Transverse colon (tissue), 4 donors: ENCODE measurements around the gene HPSE. TPM values are rescaled to one million over a fixed set of nuclear protein-coding genes. Genes with fewer than 3 reads are reported as not detected.

Experiments used
- DNase-seq: peaks from one replicate; pipeline ENCODE4 v3.0.0-alpha.2; 2019
- H3K27ac ChIP-seq, 4 donors: fragments of 200-600 bp; sonication (generic); 2 replicates each; pipeline ENCODE4 v1.5.1; 2016 to 2018; ENCODE audit warnings: inconsistent platforms in 4 of 4
- H3K27me3 ChIP-seq: fragments of 200-600 bp; sonication (generic); 2 replicates; pipeline ENCODE4 v1.5.1; 2017; ENCODE audit warnings: inconsistent platforms
- H3K36me3 ChIP-seq, 4 donors: fragments of 200-600 bp; sonication (generic); 2 replicates each; pipeline ENCODE4 v1.5.1; 2017 to 2019; ENCODE audit warnings: inconsistent platforms in 4 of 4
- H3K4me1 ChIP-seq, 4 donors: fragments of 200-600 bp; sonication (generic); 2 replicates each; pipeline ENCODE4 v1.5.1; 2017 to 2020; ENCODE audit warnings: inconsistent platforms in 4 of 4
- H3K4me3 ChIP-seq, 4 donors: fragments of 200-600 bp; sonication (generic); 1 replicate in 1 of 4; 2 replicates in 3 of 4; pipeline versions ENCODE4 v1.5.1 to v1.6.1; 2017 to 2019; ENCODE audit warnings: inconsistent platforms in 4 of 4
- H3K9me3 ChIP-seq, 2 donors: fragments of 200-600 bp; sonication (generic); 2 replicates each; pipeline ENCODE4 v1.5.1; 2017 to 2019; ENCODE audit warnings: inconsistent platforms in 2 of 2
- CTCF ChIP-seq, 5 experiments: fragments of 200-600 bp in 3 of 5; fragments of 450-650 bp in 2 of 5; sonication (generic) in 3 of 5; IDR thresholded peaks; 1 replicate in 2 of 5; 2 replicates in 3 of 5; pipeline ENCODE4 v1.5.1; 2016 to 2017; ENCODE audit warnings: antibody characterized with exemption in 5 of 5, inconsistent platforms in 3 of 5, mild to moderate bottlenecking in 2 of 5, moderate library complexity in 1 of 5
- EP300 ChIP-seq: sonication (generic); formaldehyde crosslinking; IDR thresholded peaks from one replicate; pipeline ENCODE4 v1.6.1; 2017; ENCODE audit warnings: antibody characterized with exemption, low read depth
- POLR2A ChIP-seq: fragments of 450-650 bp; IDR thresholded peaks from one replicate; pipeline ENCODE4 v1.6.1; 2016; ENCODE audit warnings: antibody characterized with exemption, mild to moderate bottlenecking, moderate library complexity
- POLR2AphosphoS5 ChIP-seq, 3 donors: sonication (generic); formaldehyde crosslinking; IDR thresholded peaks; one replicate each; pipeline ENCODE4 v1.6.1; 2016; ENCODE audit warnings: antibody characterized with exemption in 3 of 3
- WGBS, 2 donors: methylation state at CpG; one replicate each; pipeline ENCODE4 v1.1.5; 2018; ENCODE audit warnings: low coverage in 1 of 2; 5-methylcytosine and 5-hydroxymethylcytosine counted together
- in situ Hi-C, 4 donors: fragments of 200-750 bp; cut with MboI; loops; one replicate each; pipeline versions ENCODE4 v1.15.0 to v1.15.1; 2017; ENCODE audit warnings: low sequenced_read_pairs in 3 of 4, low pct_ligation_motif_present in 1 of 4, low pct_unique_long_range_greater_than_20kb in 1 of 4
- intact Hi-C: fragments of 100-400 bp; cut with DNase I; formaldehyde crosslinking; loops from one replicate; pipeline ENCODE4 v1.15.1; 2023; ENCODE audit warnings: low total_unique reads
- total RNA-seq, 4 donors: library from RNA; depleted of rRNA; stranded (reverse); fragments of >200 nt; gene quantifications; one replicate each; pipeline ENCODE4 v1.1.0, GENCODE V29; 2016

Gene HPSE
- total RNA-seq, 4 donors from 2014 or later, result 0.75 to 5.4 (median 4.3) TPM

DNA sequence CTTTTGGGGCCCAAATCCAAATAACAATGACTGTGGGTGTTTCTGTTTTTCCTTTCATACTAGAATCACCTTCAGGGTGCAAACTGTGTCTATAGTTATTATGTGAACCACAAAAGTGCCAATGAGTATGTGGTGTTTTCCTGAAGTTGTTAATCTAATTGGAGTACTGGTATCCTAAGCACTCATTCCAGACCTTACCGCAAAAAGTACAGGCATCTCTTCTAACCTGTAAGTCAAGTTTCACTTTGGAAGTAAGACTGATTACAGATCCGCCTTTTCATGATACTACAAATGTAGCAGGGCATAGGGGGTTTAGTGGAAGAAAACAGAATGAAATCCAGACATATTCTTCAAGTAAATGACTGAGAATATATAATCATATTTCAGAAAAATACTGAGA lies 66.2 kb downstream of the HPSE start:
- no peaks in the 10 kb centered on the region for H3K36me3 ChIP-seq
- H3K27me3 ChIP-seq, result no peaks in the 10 kb centered on the region
- H3K9me3 ChIP-seq, result no peaks in the 10 kb centered on the region
- H3K4me1 ChIP-seq, result no peaks in the 10 kb centered on the region
- intact Hi-C loops (loop anchor here (10.0 kb wide), 1 partner anchor 194 kb away; no protein-coding TSS in a partner anchor), in situ Hi-C loops (loop anchor here in 3 of 4 donors (10.0 to 25.0 kb wide), 4 partner anchors 181 to 806 kb away; partner anchors contain the start of gene THAP9 (in 1 of the 3))
- H3K4me3 ChIP-seq, result no peak overlapping the region
- TF ChIP-seq POLR2AphosphoS5 (IDR thresholded peaks at IDR 0.05) (no peak), EP300 (no peak), CTCF (IDR thresholded peaks at IDR 0.05) (no peak), POLR2A (no peak)
- no peak for DNase-seq
- WGBS, 2 donors, result 48 to 100% methylated on average over 2 of the region's 2 CpGs
- H3K27ac ChIP-seq, result no peak overlapping the region

DNA sequence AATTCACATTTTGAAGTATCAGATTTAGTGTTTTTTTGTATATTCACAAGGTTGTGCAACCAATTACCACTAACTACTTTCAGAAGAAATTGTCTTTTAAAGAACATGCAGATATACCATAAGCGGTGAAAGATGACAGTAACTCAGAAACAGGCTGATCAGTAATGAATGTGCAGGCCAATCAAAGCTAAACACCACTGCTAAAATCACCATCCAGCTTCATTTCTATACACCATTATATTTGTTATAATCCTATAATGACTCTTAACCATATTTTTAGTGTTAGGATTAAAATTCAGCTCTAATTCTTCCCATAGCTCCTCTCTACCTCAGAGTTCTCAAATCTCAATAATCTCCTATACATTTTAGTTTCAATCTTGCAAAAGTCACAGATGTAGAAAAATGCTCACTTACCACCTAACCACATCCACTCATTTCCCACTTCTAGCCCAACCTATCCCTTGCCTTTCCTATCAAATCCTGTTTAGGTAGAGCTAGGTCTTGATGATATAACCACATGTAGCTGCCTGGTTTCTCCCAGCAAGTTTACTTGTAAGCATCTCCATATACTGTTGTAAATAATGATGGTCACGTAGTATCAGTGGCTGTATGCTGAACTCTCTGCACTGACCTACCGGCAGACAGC lies 66.7 kb downstream of the HPSE start:
- Histone ChIP-seq H3K9me3 (no peaks in the 10 kb centered on the region), H3K27ac (no peak overlapping the region), H3K27me3 (no peaks in the 10 kb centered on the region), H3K4me1 (peaks cover 0 to 3% (median 2%) of the 10 kb centered on the region in 4 donors), H3K36me3 (no peaks in the 10 kb centered on the region), H3K4me3 (no peak overlapping the region)
- TF ChIP-seq CTCF (IDR thresholded peaks at IDR 0.05) (no peak), POLR2A (no peak), EP300 (no peak), POLR2AphosphoS5 (IDR thresholded peaks at IDR 0.05) (no peak)
- no peak for DNase-seq
- in situ Hi-C loops, result loop anchor here in 3 of 4 donors (10.0 to 25.0 kb wide), 4 partner anchors 181 to 806 kb away; partner anchors contain the start of gene THAP9 (in 1 of the 3)
- 86 to 90% methylated on average over 3 of the region's 3 CpGs for WGBS, 2 donors
- intact Hi-C loops, result loop anchor here (10.0 kb wide), 1 partner anchor 193 kb away; no protein-coding TSS in a partner anchor

DNA sequence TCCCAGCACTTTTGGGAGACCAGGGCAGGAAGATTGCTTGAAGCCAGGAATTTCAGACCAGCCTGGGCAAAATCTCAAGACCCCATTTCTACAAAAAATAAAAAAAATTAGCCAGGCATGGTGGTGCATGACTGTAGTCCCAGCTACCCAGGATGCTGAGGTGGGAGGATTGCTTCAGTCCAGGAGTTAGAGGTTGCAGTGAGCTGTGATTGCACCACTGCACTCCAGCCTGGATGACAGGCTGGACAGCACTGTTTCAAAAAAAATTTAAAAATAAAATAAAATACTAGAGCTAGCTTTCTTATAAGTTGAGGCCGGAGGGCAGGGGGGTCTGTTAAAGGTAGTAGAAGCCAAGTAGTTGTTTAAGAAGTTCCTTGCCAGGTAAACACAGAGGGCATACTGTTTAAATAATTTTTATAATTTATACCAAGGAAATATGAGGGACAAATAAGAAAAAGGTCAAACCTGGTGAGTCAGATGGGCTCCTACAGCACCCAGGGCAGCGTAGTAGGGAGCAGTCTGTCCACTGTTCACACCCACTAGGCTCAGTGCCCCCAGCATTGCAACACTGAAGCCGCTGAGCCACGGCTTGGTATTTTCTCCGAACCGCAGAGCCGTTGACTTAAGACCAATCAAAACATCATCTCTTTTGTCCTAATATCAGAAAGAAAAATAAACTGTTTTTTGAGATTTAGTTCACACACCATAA lies 67.4 kb downstream of the HPSE start:
- H3K27me3 ChIP-seq, result no peaks in the 10 kb centered on the region
- intact Hi-C loops, result loop anchor here (10.0 kb wide), 1 partner anchor 192 kb away; no protein-coding TSS in a partner anchor
- 62 to 74% methylated on average over 7 of the region's 7 CpGs for WGBS, 2 donors
- TF ChIP-seq POLR2A, result no peak
- TF ChIP-seq POLR2AphosphoS5 (IDR thresholded peaks at IDR 0.05), result no peak
- TF ChIP-seq EP300, result no peak
- TF ChIP-seq CTCF (IDR thresholded peaks at IDR 0.05), result no peak
- H3K36me3 ChIP-seq, result no peaks in the 10 kb centered on the region
- DNase-seq, result no peak
- no peak overlapping the region for H3K27ac ChIP-seq
- peaks cover 0 to 8% (median 5%) of the 10 kb centered on the region in 4 donors for H3K4me1 ChIP-seq
- H3K9me3 ChIP-seq, result no peaks in the 10 kb centered on the region
- H3K4me3 ChIP-seq, result no peak overlapping the region
- in situ Hi-C loops, result loop anchor here in 3 of 4 donors (10.0 to 25.0 kb wide), 4 partner anchors 180 to 805 kb away; partner anchors contain the start of gene THAP9 (in 1 of the 3)

- H3K4me1 ChIP-seq, result peaks cover 0 to 12% (median 10%) of the 10 kb centered on the region in 4 donors
- TF ChIP-seq POLR2A (no peak), CTCF (IDR thresholded peaks at IDR 0.05) (no peak), EP300 (no peak), POLR2AphosphoS5 (IDR thresholded peaks at IDR 0.05) (no peak)
- no peak overlapping the region for H3K27ac ChIP-seq
- WGBS, 2 donors, result 76 to 89% methylated on average over 1 of the region's 1 CpG
- intact Hi-C loops (loop anchor here (10.0 kb wide), 1 partner anchor 192 kb away; no protein-coding TSS in a partner anchor), in situ Hi-C loops (loop anchor here in 3 of 4 donors (10.0 to 25.0 kb wide), 4 partner anchors 179 to 804 kb away; partner anchors contain the start of gene THAP9 (in 1 of the 3))
- no peaks in the 10 kb centered on the region for H3K27me3 ChIP-seq
- no peak overlapping the region for H3K4me3 ChIP-seq
- DNase-seq, result no peak
- no peaks in the 10 kb centered on the region for H3K36me3 ChIP-seq
- no peaks in the 10 kb centered on the region for H3K9me3 ChIP-seq
Observed at GRCh38 chr4:83266689-83267088, 68.0 kb downstream of the HPSE start.
